HG03097 (cell line): ENCODE data around the gene CRACDL.

Experiments
- ATAC-seq: cut with Tn5 transposase; IDR thresholded peaks from one replicate; pipeline ENCODE4 v1.9.1; 2021; ENCODE audit not compliant: unreplicated experiment, low FRiP score

Gene CRACDL

GRCh38 chr2:98935777-98936352 lies at the start of gene CRACDL:
Gene CRACDL, minus strand, starts transcription at chr2:98936225. Its CDS starts 89,425 bp downstream, at chr2:98846800.
- no peak for ATAC-seq

- ATAC-seq = no peak
Observed at GRCh38 chr2:98975611-98976010, 39.6 kb upstream of the CRACDL start.

GRCh38 chr2:98972582-98973167 lies 36.6 kb upstream of the CRACDL start:
- ATAC-seq = no peak

GRCh38 chr2:98959810-98960507 lies 23.9 kb upstream of the CRACDL start:
- ATAC-seq = no peak

- ATAC-seq = no peak
Observed at GRCh38 chr2:98952966-98953365, 16.9 kb upstream of the CRACDL start.

- ATAC-seq = no peak
Observed at GRCh38 chr2:98948956-98949739, 13.1 kb upstream of the CRACDL start.

- no peak for ATAC-seq
Observed at GRCh38 chr2:98947554-98947953, 11.5 kb upstream of the CRACDL start.

- no peak for ATAC-seq
Observed at GRCh38 chr2:98946855-98947254, 10.8 kb upstream of the CRACDL start.

- no peak for ATAC-seq
Observed at GRCh38 chr2:98944775-98945174, 8.8 kb upstream of the CRACDL start.

GRCh38 chr2:98940102-98940501 lies 4.1 kb upstream of the CRACDL start:
- ATAC-seq = no peak

- ATAC-seq = no peak
Observed at GRCh38 chr2:98937906-98938305, 1.9 kb upstream of the CRACDL start.

- no peak for ATAC-seq
Observed at GRCh38 chr2:98936353-98937351, 627 bp upstream of the CRACDL start.

- no peak for ATAC-seq
Observed at GRCh38 chr2:98935111-98935770, 784 bp downstream of the CRACDL start.

- ATAC-seq = no peak
Observed at GRCh38 chr2:98932778-98933343, 3.2 kb downstream of the CRACDL start.

GRCh38 chr2:98932164-98932563 lies 3.9 kb downstream of the CRACDL start:
- no peak for ATAC-seq

GRCh38 chr2:98931596-98931995 lies 4.4 kb downstream of the CRACDL start:
- ATAC-seq = no peak

GRCh38 chr2:98929920-98930319 lies 6.1 kb downstream of the CRACDL start:
- ATAC-seq = no peak

GRCh38 chr2:98928242-98928641 lies 7.8 kb downstream of the CRACDL start:
- ATAC-seq = no peak

- ATAC-seq = no peak
Observed at GRCh38 chr2:98927027-98927426, 9.0 kb downstream of the CRACDL start.
